DOHH2 (cell line): Measurements from ENCODE around the gene LRRC4B.
A peak's percentile ranks its signal among the peaks of the same experiment; 100 is the strongest.

ENCODE experiments used
- CTCF ChIP-seq: fragments of 200-600 bp; sonication (generic); IDR thresholded peaks from one replicate; pipeline ENCODE4 v1.5.1; 2014; ENCODE audit warnings: antibody characterized with exemption, mild to moderate bottlenecking, low read depth, low read length; ENCODE audit not compliant: poor library complexity, severe bottlenecking
- EZH2phosphoT487 ChIP-seq: fragments of 200-600 bp; sonication (generic); IDR thresholded peaks from 2 replicates; pipeline ENCODE4 v1.6.1; 2017; ENCODE audit warnings: borderline replicate concordance, mild to moderate bottlenecking, antibody characterized with exemption, low read length, moderate library complexity, mixed read lengths

- peak; percentile 65 for TF ChIP-seq CTCF
- TF ChIP-seq EZH2phosphoT487, result no peak
These were observed 39.9 kb upstream of the LRRC4B start for GRCh38 chr19:50607874-50608785.
